ENCODE results near the gene ERBB4. TPM values are rescaled to one million over a fixed set of nuclear protein-coding genes. Genes with fewer than 3 reads are reported as not detected.
"Not testable (repeated sequence)": the region's sequence is repeated elsewhere in the genome, so short reads cannot be mapped to it uniquely, and the experiment has no call there.

The ERBB4 gene
- polyA plus RNA-seq, 4 donors: 2.2 to 63.3 (median 45.5) TPM

DNA sequence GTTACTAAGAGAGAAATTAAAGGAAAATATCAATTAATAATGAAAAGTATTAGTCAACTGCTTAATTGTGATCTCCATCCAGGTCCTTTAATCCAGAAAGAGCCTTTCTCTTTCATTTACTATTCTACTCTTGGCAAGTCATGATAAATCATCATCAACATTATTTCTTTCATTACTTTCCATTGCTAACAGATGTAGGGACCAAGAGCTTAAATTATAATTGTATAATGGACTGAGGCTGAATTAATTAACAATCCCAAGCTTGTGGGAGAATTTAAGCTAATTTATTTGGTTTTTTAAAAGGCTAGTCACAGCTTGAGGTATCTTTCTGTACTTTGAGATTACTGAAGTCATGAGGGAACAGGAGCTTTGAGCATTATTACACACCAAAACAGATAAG lies 223.9 kb downstream of the ERBB4 start:
- DNase-seq (ENCODE audit: low read depth in 4 of 4, low spot score in 3 of 4): no peak

DNA sequence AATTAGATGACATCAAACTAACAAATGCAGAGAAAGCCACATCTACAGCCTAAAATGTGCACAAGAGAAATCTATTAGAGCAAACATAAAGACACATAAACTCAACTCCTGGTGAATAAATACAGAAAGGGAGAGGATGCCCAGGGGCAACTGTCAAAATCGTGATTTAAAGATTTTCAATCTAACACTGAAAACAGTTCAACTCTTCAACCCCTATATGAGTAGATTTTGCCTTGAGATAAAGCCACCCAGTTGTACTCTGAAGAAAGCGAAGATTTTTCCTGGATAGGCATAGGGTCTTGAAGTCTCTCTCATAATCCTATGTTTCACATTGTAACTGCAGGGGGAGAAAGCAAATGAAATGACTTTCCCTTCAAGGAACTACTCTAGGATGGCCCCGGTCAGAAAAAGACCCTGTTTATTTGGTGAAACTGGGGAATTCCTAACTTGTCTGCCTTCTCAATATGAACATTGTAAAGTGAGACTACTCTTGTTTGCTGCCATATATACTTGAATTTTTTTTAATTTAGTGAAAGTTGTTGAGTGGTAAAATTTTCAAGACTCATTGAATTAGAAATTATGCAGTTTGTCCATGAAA lies 226.7 kb downstream of the ERBB4 start:
- DNase-seq (ENCODE audit: low read depth in 4 of 4, low spot score in 3 of 4): no peak

DNA sequence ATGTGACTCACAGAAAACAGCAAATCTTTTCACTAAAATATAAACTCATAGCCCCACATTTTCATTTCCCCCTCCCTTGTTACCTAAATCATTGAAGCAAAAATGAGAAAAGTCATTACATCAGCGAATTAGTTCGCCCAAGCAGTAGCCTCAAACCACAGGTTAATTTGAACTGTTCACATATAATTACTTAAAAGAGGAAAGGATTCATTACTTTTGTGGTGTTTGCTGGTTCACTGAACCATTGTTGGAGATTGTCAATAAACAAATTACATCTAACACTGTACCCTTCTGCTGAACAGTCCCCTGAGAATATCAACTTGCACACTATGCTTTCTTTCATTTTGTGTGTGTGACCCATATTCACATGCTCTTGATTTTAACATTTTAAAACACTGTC lies 238.7 kb downstream of the ERBB4 start:
- DNase-seq (ENCODE audit: low read depth in 4 of 4, low spot score in 3 of 4): no peak

DNA sequence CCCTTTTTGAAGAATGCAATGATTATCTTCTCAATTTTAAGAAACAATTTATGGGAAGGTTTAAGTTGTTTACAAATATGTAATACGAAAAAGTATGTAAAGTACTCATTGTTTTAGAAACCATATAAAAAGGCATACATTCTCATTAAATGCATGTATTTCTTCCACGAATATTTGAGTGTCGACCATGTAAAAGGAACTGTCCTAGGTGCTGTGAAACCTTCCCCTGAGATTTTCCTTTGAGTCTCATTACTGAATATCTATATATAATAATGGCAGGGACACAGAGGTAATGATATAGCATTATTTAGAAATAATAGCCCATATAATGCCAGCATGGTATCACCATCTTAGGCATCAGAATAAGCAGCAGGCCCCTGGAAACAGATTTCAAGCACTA lies 239.3 kb downstream of the ERBB4 start:
- no peak for DNase-seq (ENCODE audit: low read depth in 4 of 4, low spot score in 3 of 4)

DNA sequence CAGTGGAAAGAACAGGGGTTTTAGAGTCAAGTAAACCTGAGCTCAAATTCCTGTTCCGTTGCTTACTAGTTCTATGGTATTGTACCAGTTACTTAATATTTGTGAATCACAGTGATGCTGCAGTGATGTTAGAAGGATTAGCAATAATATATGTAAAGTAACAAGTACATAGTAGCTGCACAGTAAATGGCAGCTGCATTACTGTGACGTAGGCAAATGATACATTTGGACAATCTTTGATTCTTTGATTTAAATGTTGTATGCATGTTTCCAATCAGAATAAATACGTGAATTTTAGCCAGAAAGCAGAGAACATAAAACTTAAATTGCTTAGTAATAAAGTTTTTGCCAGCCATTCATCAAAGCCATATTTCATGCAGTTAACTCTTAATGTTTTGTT lies 243.0 kb downstream of the ERBB4 start:
- no peak for DNase-seq (ENCODE audit: low read depth in 4 of 4, low spot score in 3 of 4)

DNA sequence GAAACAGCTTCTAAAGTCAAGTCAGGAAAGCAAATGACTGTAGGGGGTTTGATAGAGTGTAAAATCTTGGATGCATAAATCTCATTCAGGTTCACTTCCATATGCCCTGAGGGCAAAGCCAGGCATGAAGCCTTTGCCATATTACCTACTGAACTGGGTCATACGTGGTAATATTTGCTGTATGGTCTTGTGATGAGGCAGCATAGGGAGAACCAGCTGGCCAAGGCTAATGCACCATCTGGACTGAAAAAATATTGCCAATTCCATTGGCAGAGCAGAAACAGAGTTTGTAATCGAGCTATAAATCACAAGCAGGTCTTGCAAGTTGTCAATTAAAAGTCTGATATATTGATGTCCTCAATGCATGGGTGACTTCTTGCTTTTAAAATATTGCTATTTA lies 243.8 kb downstream of the ERBB4 start:
- no peak for DNase-seq (ENCODE audit: low read depth in 4 of 4, low spot score in 3 of 4)

DNA sequence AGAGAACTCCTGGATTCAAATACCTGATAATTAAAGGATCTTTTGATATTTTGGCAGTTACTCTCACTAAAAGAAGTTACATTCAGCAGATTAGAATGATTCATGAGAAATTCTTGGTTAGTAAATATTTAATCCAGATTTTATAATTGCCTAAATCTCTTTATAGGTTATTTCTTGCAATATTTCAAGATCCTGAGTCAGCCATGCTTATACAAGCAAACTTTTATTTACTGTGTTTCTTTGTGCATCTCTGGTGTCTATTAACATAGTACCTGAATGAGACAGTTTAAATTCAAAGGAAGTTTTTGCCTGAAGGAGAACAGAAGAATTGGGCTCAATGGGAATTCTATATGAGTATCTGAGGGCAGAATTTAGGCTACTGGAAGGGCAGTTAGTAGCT lies 249.3 kb downstream of the ERBB4 start:
- no peak for DNase-seq (ENCODE audit: low read depth in 4 of 4, low spot score in 3 of 4)

DNA sequence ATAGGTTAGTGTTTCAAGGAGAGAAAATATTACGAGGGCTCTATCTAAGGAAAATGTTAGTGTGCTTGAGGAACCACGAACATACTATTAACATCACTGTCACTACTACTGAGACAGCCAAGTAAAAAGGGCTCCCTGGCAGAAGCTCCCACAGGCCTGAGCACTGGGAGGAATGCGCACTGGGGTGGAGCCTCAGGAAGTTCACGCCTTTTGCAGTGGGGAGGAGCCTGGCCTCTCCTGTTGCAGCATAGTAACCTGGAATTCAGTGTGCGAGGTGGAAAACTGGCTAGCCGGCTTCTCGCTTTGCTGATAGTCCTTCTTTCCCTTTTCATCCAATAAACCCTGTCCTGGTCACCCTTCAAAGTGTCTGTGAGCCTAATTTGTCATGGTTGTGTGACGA lies 250.3 kb downstream of the ERBB4 start:
- no peak for DNase-seq (ENCODE audit: low read depth in 4 of 4, low spot score in 3 of 4)

DNA sequence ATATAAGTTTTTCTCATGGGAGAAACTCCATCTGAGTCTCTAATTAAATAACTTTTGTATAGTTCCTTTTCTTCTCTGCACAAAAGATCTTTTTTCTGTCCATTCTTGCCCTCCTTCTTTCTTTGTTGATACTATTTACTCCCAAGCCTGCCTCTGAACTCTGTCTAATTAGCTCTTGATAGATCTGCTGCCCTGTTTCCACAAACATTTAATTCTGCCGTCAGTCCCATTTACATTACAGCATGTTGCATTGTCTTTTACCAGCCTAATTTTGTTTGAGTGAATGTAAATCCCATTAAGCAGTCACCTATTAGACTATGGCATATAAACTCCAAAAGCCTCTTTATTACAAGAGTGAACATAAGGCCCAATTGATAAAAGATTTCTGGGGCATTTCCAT lies 254.4 kb downstream of the ERBB4 start:
- DNase-seq (ENCODE audit: low read depth in 4 of 4, low spot score in 3 of 4): no peak

DNA sequence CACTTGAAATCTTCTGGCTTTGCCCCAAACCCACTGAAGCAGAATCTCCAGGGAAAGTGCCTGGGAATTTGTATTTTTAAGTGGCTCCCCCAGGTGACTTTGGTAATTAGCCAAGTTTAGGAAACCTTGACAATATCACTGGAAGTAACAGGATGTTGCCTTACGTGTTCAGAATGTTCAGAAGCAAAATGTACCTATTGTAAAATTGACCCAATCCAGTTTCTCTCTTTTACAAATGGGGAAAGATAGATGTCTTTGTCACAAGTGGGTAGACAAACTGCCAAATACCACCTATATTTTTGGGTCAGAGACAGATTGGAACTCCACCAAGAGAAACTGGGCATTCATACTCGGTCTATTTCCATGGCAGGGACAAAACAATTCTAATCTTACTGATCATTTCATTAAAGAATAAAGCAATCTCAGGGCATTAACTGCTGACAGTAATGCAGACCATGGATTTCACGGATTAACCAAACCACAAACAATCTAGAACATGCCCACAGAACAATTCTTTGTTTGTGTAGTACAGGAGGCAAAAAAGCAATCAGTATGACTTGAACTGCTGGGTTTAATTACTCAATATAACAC lies 255.8 kb downstream of the ERBB4 start:
- DNase-seq (ENCODE audit: low read depth in 4 of 4, low spot score in 3 of 4): no peak

DNA sequence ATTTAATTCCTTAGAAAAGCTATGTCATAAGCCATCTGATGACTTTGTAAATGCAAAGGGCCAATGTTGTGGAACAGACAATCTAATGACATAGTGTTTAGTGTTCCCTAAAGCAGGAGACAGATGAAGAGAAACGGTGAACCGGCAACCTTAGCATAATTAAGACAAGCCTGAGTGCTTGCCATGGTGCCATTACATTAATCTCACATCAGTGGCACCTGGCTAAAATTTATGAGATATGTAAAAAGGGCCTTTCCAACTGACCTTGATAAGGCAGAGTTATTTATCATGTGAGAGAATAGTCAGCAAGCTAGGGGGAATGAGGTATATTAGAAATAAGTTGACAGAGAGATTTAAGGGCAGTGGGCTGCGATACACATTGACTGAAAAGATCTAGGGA lies 261.8 kb downstream of the ERBB4 start:
- no peak for DNase-seq (ENCODE audit: low read depth in 4 of 4, low spot score in 3 of 4)

DNA sequence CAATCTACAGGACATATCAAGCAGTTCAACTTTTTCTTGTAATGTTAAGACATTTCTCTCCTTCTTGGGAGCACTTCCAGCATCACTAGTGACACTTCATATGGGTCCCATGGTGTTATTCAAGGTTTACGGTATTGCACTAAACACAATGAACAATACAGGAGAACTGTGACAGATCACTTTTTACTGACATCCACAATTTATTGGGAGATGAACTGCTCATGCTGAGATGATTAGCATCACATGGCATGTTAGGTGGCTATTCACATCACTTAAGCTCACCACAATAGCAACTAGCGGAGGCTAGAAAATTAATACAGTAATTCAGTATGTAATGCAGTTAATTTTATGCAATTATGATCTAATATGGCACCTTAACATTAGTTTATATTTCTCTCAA lies 264.4 kb downstream of the ERBB4 start:
- DNase-seq (ENCODE audit: low read depth in 4 of 4, low spot score in 3 of 4): no peak

DNA sequence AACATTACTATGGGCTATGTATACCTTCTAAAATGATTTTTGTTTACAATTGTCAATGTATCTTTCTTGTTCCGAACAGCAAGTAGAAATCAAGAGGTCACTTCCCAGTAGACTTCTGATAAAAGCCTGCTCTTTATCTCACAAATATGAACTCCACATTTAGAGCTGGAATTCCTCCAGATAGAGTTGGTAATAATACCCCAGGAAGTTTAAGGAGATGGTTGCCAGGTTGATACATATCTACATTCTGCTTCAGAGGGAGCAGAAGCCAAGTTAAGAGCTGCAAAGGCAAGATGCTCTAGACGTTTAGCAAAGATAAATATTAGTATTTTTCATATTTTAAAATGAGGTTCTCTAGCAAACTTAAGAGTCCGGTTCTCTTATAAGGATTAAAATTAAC lies 267.0 kb downstream of the ERBB4 start:
- DNase-seq (ENCODE audit: low read depth in 4 of 4, low spot score in 3 of 4): no peak

DNA sequence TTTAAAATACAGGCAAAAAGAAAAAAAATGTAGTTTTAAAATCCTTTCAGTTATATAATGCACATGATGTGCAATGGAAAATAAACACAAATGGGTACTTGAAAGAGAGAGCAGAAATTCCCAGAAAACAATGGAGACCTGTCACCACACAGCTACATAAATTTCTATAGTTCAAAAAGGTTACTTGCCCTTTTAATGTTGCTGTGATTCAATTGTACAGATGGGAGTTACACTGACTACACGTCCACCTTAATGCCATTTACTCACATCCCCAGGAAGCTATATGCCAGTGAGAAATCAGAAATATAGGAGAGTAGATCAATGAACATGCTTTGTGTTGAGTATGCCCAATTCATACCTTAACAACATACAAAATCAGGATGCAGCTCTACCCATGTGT lies 269.6 kb downstream of the ERBB4 start:
- no peak for DNase-seq (ENCODE audit: low read depth in 4 of 4, low spot score in 3 of 4)

DNA sequence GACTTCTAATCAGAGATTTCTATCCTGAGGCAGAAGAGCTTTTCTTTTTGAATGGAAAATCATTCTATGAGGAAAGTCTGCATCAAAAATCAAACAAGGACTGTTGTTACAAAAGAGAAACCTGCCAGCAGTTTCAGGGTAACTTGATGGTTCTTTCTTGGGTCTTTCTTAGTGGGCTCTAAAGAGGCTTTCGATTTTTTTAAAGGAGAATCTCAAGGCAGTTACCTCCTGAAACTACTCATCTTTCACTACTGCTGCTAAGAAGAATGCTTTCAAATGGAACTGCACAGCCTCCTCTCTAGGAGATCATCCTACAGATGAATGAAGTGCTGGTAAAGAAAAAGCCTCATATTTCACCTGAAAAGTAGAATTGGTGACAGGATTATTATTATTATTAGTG lies 272.3 kb downstream of the ERBB4 start:
- no peak for DNase-seq (ENCODE audit: low read depth in 4 of 4, low spot score in 3 of 4)

DNA sequence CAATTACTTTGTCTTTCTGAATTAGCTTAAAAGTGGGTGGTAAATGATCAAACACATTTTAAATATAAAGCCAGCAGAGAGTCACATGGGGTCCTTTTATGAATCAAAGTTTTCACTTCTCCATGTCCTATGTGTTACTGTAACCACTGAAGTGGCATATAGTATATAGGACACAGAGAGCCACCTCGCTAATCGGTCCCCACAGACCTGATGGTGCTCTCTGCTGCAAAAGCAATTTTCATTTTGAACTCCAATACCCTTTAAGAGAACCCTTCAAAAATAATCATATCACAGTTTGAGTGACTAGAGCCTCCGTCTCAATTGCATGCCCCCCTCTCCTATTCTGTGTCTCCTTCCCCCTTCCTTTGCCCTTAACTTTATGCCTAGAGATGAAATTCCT lies 272.8 kb downstream of the ERBB4 start:
- DNase-seq (ENCODE audit: low read depth in 4 of 4, low spot score in 3 of 4): no peak

DNA sequence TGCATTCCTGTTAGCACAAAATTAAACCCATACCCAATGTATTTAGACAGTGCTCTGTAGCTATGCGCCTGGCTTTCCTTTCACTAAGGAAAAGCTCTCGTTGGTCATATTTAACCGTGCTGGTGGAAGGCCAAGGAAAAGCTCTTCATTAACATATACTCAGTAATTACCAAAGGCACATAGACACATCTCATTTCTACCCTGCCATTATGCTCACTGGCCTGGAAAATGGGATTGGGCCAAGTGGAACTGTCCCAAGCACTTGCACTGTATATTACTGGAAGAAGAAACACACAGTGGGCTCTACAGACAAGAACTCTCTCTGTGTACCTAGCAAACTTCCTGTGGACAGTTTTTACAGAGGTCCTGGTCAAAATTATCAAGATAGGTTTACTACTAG lies 274.4 kb downstream of the ERBB4 start:
- no peak for DNase-seq (ENCODE audit: low read depth in 4 of 4, low spot score in 3 of 4)

DNA sequence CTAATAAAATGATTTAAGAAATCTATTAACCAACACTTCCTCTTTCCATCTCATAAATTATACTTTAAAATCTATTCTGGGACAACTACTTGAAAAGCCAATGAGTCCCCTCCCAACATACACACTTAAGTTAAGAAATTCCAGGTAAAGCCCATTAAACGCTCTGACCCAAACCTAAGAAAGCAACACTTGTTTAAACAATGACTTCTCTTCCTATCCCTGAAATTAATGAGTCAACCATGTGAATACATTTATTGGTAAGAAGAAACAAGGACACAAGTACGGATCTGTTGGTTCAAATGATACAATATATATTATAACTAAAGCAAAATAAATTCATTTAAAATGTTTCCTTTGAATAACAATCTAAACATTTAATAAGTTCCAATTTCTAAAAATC lies 279.4 kb downstream of the ERBB4 start:
- DNase-seq (ENCODE audit: low read depth in 4 of 4, low spot score in 3 of 4): no peak

DNA sequence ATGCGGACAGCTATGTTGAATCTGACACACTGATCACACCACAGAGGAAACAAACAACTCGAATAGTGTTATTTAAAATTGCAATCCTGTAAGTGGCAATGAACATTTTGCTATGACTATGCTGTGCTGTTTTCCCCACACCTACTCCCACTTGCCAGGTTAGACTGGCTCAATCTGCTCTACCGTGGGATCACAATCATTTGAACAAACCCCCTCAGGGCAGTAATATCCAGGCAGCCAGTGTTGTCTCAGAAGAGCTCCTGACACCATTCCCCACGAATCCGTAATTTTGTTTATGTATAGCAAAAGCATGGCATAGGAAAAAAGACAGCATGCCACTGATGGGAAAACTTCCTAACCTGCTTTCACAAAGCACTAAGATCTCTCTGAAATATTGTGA lies 284.3 kb downstream of the ERBB4 start:
- no peak for DNase-seq (ENCODE audit: low read depth in 4 of 4, low spot score in 3 of 4)

DNA sequence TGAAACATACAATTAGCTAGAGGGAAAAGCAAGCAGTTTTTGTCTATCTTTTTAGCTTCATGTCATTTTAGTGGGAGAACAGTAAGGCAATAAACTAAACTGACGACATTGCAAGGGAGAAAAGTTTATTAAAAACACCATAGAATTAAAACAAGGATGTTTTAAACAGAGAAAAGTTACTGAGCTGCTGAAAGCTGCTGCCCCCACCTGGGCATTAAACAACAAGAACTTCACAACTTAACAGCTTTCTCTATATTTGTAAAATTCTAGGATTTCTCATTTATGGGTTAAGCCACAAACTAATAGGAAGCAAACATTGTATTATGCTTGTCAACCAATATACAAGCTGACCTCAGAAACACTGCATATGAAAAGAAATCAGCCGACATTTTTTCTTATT lies 289.2 kb downstream of the ERBB4 start:
- no peak for DNase-seq (ENCODE audit: low read depth in 4 of 4, low spot score in 3 of 4)

DNA sequence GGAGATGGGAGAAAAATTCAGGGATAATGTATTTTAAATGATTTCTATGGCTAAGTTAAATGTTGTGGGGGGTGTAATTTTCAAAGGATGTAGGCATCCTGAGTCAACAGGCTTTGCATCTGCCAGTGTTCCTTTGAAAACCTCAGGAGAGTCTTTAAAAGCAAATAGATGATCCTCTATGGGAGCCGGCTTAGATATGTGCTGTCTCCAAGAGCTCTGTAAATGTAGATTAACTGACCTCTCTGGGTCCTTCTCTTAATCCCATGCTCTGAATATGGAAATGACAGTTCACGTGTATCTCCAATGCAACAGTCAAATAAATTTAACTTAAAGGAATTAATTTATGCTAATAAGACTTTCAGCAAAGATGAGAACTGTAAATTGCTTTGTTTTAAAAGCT lies 292.7 kb downstream of the ERBB4 start:
- no peak for DNase-seq (ENCODE audit: low read depth in 4 of 4, low spot score in 3 of 4)

DNA sequence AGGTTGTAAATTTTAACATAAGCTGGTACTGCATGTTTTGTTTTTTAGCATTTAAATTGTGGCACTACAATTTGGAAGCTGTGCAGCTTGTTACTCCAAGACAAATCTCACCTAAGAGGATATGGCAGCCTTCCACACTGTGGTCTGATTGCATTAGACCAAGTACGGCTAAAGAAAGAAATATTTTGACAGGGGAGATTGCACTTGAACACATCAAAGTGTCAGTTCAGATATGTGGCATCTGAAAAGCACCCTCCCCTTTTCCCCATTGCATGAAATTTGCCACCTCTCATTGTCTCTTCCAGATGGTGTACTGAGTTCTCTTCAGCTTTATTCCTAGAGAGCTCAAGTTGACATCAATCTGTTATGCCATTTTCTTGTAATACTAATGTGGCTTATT lies 295.9 kb downstream of the ERBB4 start:
- DNase-seq (ENCODE audit: low read depth in 4 of 4, low spot score in 3 of 4): no peak

DNA sequence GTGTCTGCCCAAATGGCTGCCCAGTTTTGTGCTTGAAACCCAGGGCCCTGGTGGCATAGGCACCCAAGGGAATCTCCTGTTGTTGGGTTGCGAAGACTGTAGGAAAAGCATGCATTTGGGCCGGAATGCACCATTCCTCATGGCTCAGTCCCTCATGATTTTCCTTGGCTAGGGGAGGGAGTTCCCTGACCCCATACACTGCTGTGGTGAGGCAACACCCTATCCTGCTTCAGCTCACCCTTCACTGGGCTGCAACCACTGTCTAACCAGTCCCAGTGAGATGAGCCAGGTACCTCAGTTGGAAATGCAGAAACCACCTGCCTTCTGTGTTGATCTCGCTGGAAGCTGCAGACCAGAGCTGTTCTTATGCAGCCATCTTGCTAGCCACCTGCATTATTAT lies 300.4 kb downstream of the ERBB4 start:
- not testable (repeated sequence) for DNase-seq (ENCODE audit: low read depth in 4 of 4, low spot score in 3 of 4)

Measured in left renal pelvis (tissue), 4 donors.